ENCODE results near the gene PARL.

The PARL gene

GRCh38 chr3:183924956-183925355 is 40.3 kb upstream of the PARL start:
- Histone ChIP-seq H3K27me3 (no peaks in the 10 kb centered on the region), H3K9me3 (no peaks in the 10 kb centered on the region), H3K4me1 (ENCODE audit: control insufficient read depth in 1 of 2, insufficient read depth in 1 of 2, low read depth in 1 of 2, low read length in 1 of 2) (no peaks in the 10 kb centered on the region), H3K4me3 (ENCODE audit: low read depth in 1 of 2, low read length in 1 of 2) (no peak overlapping the region), H3K36me3 (peaks cover 84% of the 10 kb centered on the region), H3K27ac (no peak overlapping the region)
- no peak for TF ChIP-seq CTCF (IDR thresholded peaks at IDR 0.05)

- Histone ChIP-seq H3K4me1 (ENCODE audit: control insufficient read depth in 1 of 2, insufficient read depth in 1 of 2, low read depth in 1 of 2, low read length in 1 of 2) (no peaks in the 10 kb centered on the region), H3K9me3 (no peaks in the 10 kb centered on the region), H3K4me3 (ENCODE audit: low read depth in 1 of 2, low read length in 1 of 2) (no peak overlapping the region), H3K27me3 (no peaks in the 10 kb centered on the region), H3K27ac (no peak overlapping the region), H3K36me3 (peaks cover 89% of the 10 kb centered on the region)
- no peak for TF ChIP-seq CTCF (IDR thresholded peaks at IDR 0.05)
These were observed 39.9 kb upstream of the PARL start for GRCh38 chr3:183924543-183924942.

- H3K4me3 ChIP-seq (ENCODE audit: low read depth in 1 of 2, low read length in 1 of 2): no peak overlapping the region
- H3K9me3 ChIP-seq: no peaks in the 10 kb centered on the region
- no peak overlapping the region for H3K27ac ChIP-seq
- no peaks in the 10 kb centered on the region for H3K27me3 ChIP-seq
- no peak for TF ChIP-seq CTCF (IDR thresholded peaks at IDR 0.05)
- no peaks in the 10 kb centered on the region for H3K4me1 ChIP-seq (ENCODE audit: control insufficient read depth in 1 of 2, insufficient read depth in 1 of 2, low read depth in 1 of 2, low read length in 1 of 2)
- H3K36me3 ChIP-seq: peaks cover 77% of the 10 kb centered on the region
These were observed 37.7 kb upstream of the PARL start for GRCh38 chr3:183922421-183922820.

- Histone ChIP-seq H3K27ac (no peak overlapping the region), H3K9me3 (no peaks in the 10 kb centered on the region), H3K4me3 (ENCODE audit: low read depth in 1 of 2, low read length in 1 of 2) (no peak overlapping the region), H3K4me1 (ENCODE audit: control insufficient read depth in 1 of 2, insufficient read depth in 1 of 2, low read depth in 1 of 2, low read length in 1 of 2) (no peaks in the 10 kb centered on the region), H3K27me3 (no peaks in the 10 kb centered on the region), H3K36me3 (peaks cover 64% of the 10 kb centered on the region)
- TF ChIP-seq CTCF (IDR thresholded peaks at IDR 0.05): no peak
These were observed 36.4 kb upstream of the PARL start for GRCh38 chr3:183921096-183921495.

- Histone ChIP-seq H3K4me1 (ENCODE audit: control insufficient read depth in 1 of 2, insufficient read depth in 1 of 2, low read depth in 1 of 2, low read length in 1 of 2) (no peaks in the 10 kb centered on the region), H3K9me3 (no peaks in the 10 kb centered on the region), H3K4me3 (ENCODE audit: low read depth in 1 of 2, low read length in 1 of 2) (no peak overlapping the region), H3K36me3 (peaks cover 59% of the 10 kb centered on the region), H3K27me3 (no peaks in the 10 kb centered on the region), H3K27ac (no peak overlapping the region)
- no peak for TF ChIP-seq CTCF (IDR thresholded peaks at IDR 0.05)
These were observed 35.7 kb upstream of the PARL start for GRCh38 chr3:183920416-183920815.

- TF ChIP-seq CTCF (IDR thresholded peaks at IDR 0.05): no peak
- H3K4me1 ChIP-seq (ENCODE audit: control insufficient read depth in 1 of 2, insufficient read depth in 1 of 2, low read depth in 1 of 2, low read length in 1 of 2): no peaks in the 10 kb centered on the region
- no peak overlapping the region for H3K4me3 ChIP-seq (ENCODE audit: low read depth in 1 of 2, low read length in 1 of 2)
- no peak overlapping the region for H3K27ac ChIP-seq
- H3K27me3 ChIP-seq: no peaks in the 10 kb centered on the region
- no peaks in the 10 kb centered on the region for H3K9me3 ChIP-seq
- H3K36me3 ChIP-seq: peaks cover 38% of the 10 kb centered on the region
These were observed 33.5 kb upstream of the PARL start for GRCh38 chr3:183918178-183918577.

All from neutrophil (primary cell).